Prostate gland (tissue), 2 donors: ENCODE results near the gene UNC5B. TPM values are rescaled to one million over a fixed set of nuclear protein-coding genes. Genes with fewer than 3 reads are reported as not detected.

Source experiments
- DNase-seq: peaks from one replicate; pipeline ENCODE4 v3.0.0-alpha.2; 2019; ENCODE audit warnings: low spot score
- H3K27ac ChIP-seq, 2 donors: fragments of 200-600 bp; sonication (generic); 2 replicates each; pipeline ENCODE4 v1.5.1; 2017 to 2019
- H3K27me3 ChIP-seq: fragments of 200-600 bp; sonication (generic); replicated peaks from 2 replicates; pipeline ENCODE4 v1.5.1; 2019; ENCODE audit not compliant: insufficient read depth
- H3K36me3 ChIP-seq, 2 donors: fragments of 200-600 bp; sonication (generic); 1 replicate in 1 of 2; 2 replicates in 1 of 2; pipeline versions ENCODE4 v1.5.1 to v1.8.1; 2017 to 2019
- H3K4me1 ChIP-seq: fragments of 200-600 bp; sonication (generic); replicated peaks from 2 replicates; pipeline ENCODE4 v1.5.1; 2019
- H3K4me3 ChIP-seq, 2 donors: fragments of 200-600 bp; sonication (generic); 2 replicates each; pipeline ENCODE4 v1.5.1; 2017 to 2019
- H3K9me3 ChIP-seq: fragments of 200-600 bp; sonication (generic); 2 replicates; pipeline ENCODE4 v1.5.1; 2017
- CTCF ChIP-seq, 4 experiments: fragments of 200-600 bp in 2 of 4; fragments of 450-650 bp in 2 of 4; sonication (generic) in 2 of 4; IDR thresholded peaks; 1 replicate in 3 of 4; 2 replicates in 1 of 4; pipeline ENCODE4 v1.5.1; 2016 to 2019; ENCODE audit warnings: antibody characterized with exemption in 4 of 4, mild to moderate bottlenecking in 2 of 4, moderate library complexity in 2 of 4
- POLR2A ChIP-seq: fragments of 450-650 bp; IDR thresholded peaks from one replicate; pipeline ENCODE4 v1.6.1; 2016; ENCODE audit warnings: antibody characterized with exemption, mild to moderate bottlenecking
- POLR2AphosphoS5 ChIP-seq: sonication (generic); formaldehyde crosslinking; IDR thresholded peaks from one replicate; pipeline ENCODE4 v1.6.1; 2017; ENCODE audit warnings: antibody characterized with exemption
- WGBS: methylation state at CpG from one replicate; pipeline ENCODE4 v1.1.5; 2018; 5-methylcytosine and 5-hydroxymethylcytosine counted together
- intact Hi-C: fragments of 100-400 bp; cut with DNase I; formaldehyde crosslinking; loops from one replicate; pipeline ENCODE4 v1.14.2; 2022
- total RNA-seq, 2 donors: library from RNA; depleted of rRNA; stranded (reverse); fragments of >200 nt; gene quantifications; one replicate each; pipeline ENCODE4 v1.1.0, GENCODE V29; 2016

The UNC5B gene
- total RNA-seq, 2 donors from 2014 or later = 12.8 to 58.4 TPM

- Histone ChIP-seq H3K9me3 (no peaks in the 10 kb centered on the region), H3K4me1 (no peaks in the 10 kb centered on the region), H3K36me3 (no peaks in the 10 kb centered on the region), H3K27ac (no peak overlapping the region), H3K27me3 (no peaks in the 10 kb centered on the region), H3K4me3 (no peak overlapping the region)
- TF ChIP-seq POLR2A (no peak), CTCF (IDR thresholded peaks at IDR 0.05) (no peak), POLR2AphosphoS5 (no peak)
- intact Hi-C loops = loop anchor here (5.0 to 10.0 kb wide), 6 partner anchors 61 to 578 kb away; partner anchors contain the start of gene CDH23
- 85% methylated on average over 6 of the region's 6 CpGs for WGBS
- DNase-seq = no peak
These were observed 104.4 kb downstream of the UNC5B start for GRCh38 chr10:71316786-71317160.

DNA sequence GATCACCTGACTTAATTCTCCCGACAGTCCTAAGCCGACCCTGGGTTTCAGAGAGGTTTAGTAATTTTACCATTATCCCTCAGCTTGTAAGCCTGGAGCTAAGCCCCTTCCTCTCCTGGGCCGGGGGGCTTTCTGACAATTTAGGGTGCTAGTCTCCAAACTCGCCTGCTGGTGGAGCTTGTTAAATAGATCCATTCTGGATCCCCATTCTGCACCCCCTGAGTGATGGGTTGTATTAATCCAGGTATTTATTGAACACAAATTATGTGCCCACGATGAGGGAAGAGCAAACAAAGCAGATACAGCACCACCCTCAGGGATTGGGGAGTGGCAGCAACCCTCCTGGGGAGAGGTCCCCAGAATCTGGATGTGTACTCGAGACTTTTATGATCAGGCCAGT is 105.4 kb downstream of the UNC5B start:
- H3K36me3 ChIP-seq = no peaks in the 10 kb centered on the region
- H3K27ac ChIP-seq = no peak overlapping the region
- no peaks in the 10 kb centered on the region for H3K4me1 ChIP-seq
- TF ChIP-seq POLR2AphosphoS5 = no peak
- WGBS = 72% methylated on average over 6 of the region's 6 CpGs
- H3K27me3 ChIP-seq = no peaks in the 10 kb centered on the region
- DNase-seq = no peak
- H3K4me3 ChIP-seq = no peak overlapping the region
- no peaks in the 10 kb centered on the region for H3K9me3 ChIP-seq
- intact Hi-C loops = loop anchor here (5.0 to 10.0 kb wide), 6 partner anchors 60 to 577 kb away; partner anchors contain the start of gene CDH23

DNA sequence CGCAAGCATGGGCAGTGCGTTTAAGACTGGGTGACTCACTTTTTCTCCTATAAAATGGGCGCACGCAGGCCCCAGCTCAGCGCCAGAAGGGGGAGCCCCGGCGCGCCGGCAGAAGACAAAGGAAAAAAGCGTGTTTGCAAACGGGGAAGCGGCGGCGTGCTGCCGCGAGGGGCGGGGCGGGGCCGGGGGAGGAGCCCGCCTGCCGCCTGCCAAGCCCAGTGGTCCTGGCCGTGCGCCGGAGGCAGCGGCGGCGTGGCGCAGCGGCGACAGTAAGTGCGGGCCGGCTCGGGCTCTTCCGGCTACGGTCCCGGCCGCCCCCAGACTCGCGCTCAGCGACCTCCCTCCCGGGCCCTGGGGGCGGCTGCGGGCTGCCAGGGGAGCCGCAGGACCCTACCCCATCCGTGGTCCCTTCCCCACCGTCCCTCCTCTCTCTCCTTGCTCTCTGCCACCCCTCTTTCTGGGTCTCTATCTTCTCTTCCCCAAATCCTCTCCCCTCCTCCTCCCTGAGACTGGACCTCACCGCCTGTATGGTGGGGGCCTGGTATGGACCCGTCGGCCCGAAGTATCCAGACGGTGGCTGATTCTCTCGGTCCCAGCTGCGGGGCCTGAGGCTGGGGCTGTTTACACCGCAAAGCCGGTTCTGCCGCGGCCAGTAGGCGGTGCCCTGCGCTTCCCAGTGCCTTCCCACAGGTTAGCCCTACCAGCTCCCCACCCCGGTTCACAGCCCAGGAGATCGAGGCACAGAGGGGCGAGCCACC is 106.9 kb downstream of the UNC5B start, which contains the start of gene SLC29A3:
Gene SLC29A3 (plus strand): TSS at position 218 of the 758 bp plus-strand sequence. CDS start 51 bp downstream, at position 269.
- Histone ChIP-seq H3K36me3 (no peaks in the 10 kb centered on the region), H3K4me3 (peak within 1 kb of the TSS; percentile 64 to 76), H3K9me3 (no peaks in the 10 kb centered on the region), H3K4me1 (no peaks in the 10 kb centered on the region), H3K27me3 (no peaks in the 10 kb centered on the region), H3K27ac (peak within 1 kb of the TSS; percentile 78 to 84)
- intact Hi-C loops = loop anchor here (5.0 to 10.0 kb wide), 6 partner anchors 58 to 576 kb away; partner anchors contain the start of gene CDH23
- peak; percentile 82 for DNase-seq
- TF ChIP-seq POLR2AphosphoS5 (no peak), POLR2A (peak; percentile 71), CTCF (IDR thresholded peaks at IDR 0.05) (peak; percentile 19 to 81 (median 62))
- WGBS = under 1% methylated on average over 59 of the region's 62 CpGs

- H3K4me1 ChIP-seq = no peaks in the 10 kb centered on the region
- TF ChIP-seq POLR2A = no peak
- WGBS = 47% methylated on average over 8 of the region's 8 CpGs
These were observed 107.5 kb downstream of the UNC5B start for GRCh38 chr10:71319800-71320392.

DNA sequence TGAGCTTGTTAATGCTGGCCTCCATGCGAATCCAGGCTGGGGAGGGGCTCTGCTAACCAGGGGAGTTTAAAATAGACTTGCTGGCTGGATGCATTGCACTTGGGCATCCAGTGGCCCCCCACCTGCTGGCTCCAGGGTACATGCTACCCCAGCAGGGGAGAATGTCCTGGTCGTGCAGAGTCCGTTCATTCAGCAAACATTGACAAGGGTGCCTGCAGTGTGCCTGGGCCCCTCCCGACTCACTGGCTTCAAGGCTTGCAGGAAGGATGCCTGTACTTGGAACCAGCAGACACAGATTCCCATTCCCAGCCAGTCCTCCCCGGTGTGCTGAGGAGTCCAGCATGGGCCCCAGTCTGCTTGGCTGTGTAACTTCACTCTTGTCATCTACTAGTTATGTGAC is 108.2 kb downstream of the UNC5B start:
- TF ChIP-seq POLR2A (no peak), POLR2AphosphoS5 (no peak), CTCF (IDR thresholded peaks at IDR 0.05) (no peak)
- Histone ChIP-seq H3K4me1 (no peaks in the 10 kb centered on the region), H3K27me3 (no peaks in the 10 kb centered on the region), H3K9me3 (no peaks in the 10 kb centered on the region), H3K36me3 (no peaks in the 10 kb centered on the region), H3K4me3 (no peak overlapping the region), H3K27ac (no peak overlapping the region)
- WGBS = 87% methylated on average over 5 of the region's 5 CpGs
- intact Hi-C loops = no loop called here
- no peak for DNase-seq

More at GRCh38 chr10:71319800-71320392, 107.5 kb downstream of the UNC5B start:
- DNase-seq = no peak
- Histone ChIP-seq H3K27me3 (no peaks in the 10 kb centered on the region), H3K27ac (peak overlapping the region; percentile 78 to 84), H3K36me3 (no peaks in the 10 kb centered on the region), H3K9me3 (no peaks in the 10 kb centered on the region), H3K4me3 (peak overlapping the region; percentile 64 to 76)
- intact Hi-C loops = loop anchor here (5.0 to 10.0 kb wide), 6 partner anchors 57 to 575 kb away; partner anchors contain the start of gene CDH23
